A673 (cell line): Measurements from ENCODE around the gene RNF167. TPM values are rescaled to one million over a fixed set of nuclear protein-coding genes. Genes with fewer than 3 reads are reported as not detected.

Experiments used
- BruUV-seq: library from RNA; stranded (reverse); fragments of 400-500 nt; replicated peaks from 2 replicates; lab custom pipeline; 2021; lab: Mats Ljungman, UMichigan
- CTCF ChIA-PET: fragments of 300-600 bp; sonication (Branson Sonifier 250); formaldehyde crosslinking; loops from one replicate; lab custom pipeline; 2022; ENCODE audit warnings: antibody characterized with exemption; lab: Charles Lee
- POLR2A ChIA-PET: fragments of 300-600 bp; sonication (Branson Sonifier 250); formaldehyde crosslinking; loops from one replicate; lab custom pipeline; 2022; ENCODE audit warnings: antibody characterized with exemption; ENCODE audit not compliant: low non-redundant PET; lab: Charles Lee
- DNase-seq: peaks from one replicate; pipeline ENCODE4 v3.0.0-alpha.2; 2015; ENCODE audit warnings: low spot score
- H3K27ac ChIP-seq: fragments of 200-600 bp; sonication (generic); 2 replicates; pipeline ENCODE4 v1.5.1; 2016; ENCODE audit warnings: mixed run types, low read depth, mild to moderate bottlenecking, mixed read lengths, antibody characterized with exemption, low read length; ENCODE audit not compliant: poor library complexity, severe bottlenecking
- H3K27me3 ChIP-seq: fragments of 200-600 bp; sonication (generic); replicated peaks from 2 replicates; pipeline ENCODE4 v1.6.1; 2017; ENCODE audit warnings: mixed run types, low read depth, mild to moderate bottlenecking, mixed read lengths, antibody characterized with exemption, low read length; ENCODE audit not compliant: insufficient read depth, poor library complexity
- H3K36me3 ChIP-seq: fragments of 200-600 bp; sonication (generic); 2 replicates; pipeline ENCODE4 v1.6.1; 2016; ENCODE audit warnings: mixed run types, mild to moderate bottlenecking, mixed read lengths, antibody characterized with exemption, low read length; ENCODE audit not compliant: insufficient read depth, poor library complexity, severe bottlenecking
- H3K4me1 ChIP-seq: fragments of 200-600 bp; sonication (generic); 2 replicates; pipeline ENCODE4 v1.6.1; 2017; ENCODE audit warnings: mixed run types, mild to moderate bottlenecking, mixed read lengths, antibody characterized with exemption, low read length; ENCODE audit not compliant: insufficient read depth, poor library complexity, severe bottlenecking
- H3K4me3 ChIP-seq: fragments of 200-600 bp; sonication (generic); 2 replicates; pipeline ENCODE4 v1.5.1; 2016; ENCODE audit warnings: low read depth, mixed run types, mild to moderate bottlenecking, mixed read lengths, low read length; ENCODE audit not compliant: poor library complexity, severe bottlenecking
- H3K9me3 ChIP-seq: fragments of 200-600 bp; sonication (generic); 2 replicates; pipeline ENCODE4 v1.6.1; 2016; ENCODE audit warnings: mixed run types, low read depth, mild to moderate bottlenecking, mixed read lengths, antibody characterized with exemption, low read length; ENCODE audit not compliant: poor library complexity, severe bottlenecking
- EZH2 ChIP-seq: fragments of 200-600 bp; sonication (generic); IDR thresholded peaks from 2 replicates; pipeline ENCODE4 v1.6.1; 2017; ENCODE audit warnings: borderline replicate concordance, low read depth, mild to moderate bottlenecking, mixed read lengths, antibody characterized with exemption, low read length; ENCODE audit not compliant: poor library complexity, severe bottlenecking
- intact Hi-C: fragments of 100-400 bp; cut with micrococcal nuclease; formaldehyde crosslinking; loops from one replicate; pipeline ENCODE4 v1.10.0; 2022; ENCODE audit not compliant: unreplicated experiment
- total RNA-seq: library from RNA; stranded (reverse); gene quantifications from 2 replicates; pipeline ENCODE4 v1.2.3, GENCODE V29; 2021
- TF ChIP-seq, protein P1 (sequence below): fragments of 300-800, 200-600 bp; sonication (generic); conservative IDR thresholded peaks from 2 replicates; pipeline ENCODE4 v1.5.1; 2017; ENCODE audit warnings: low read depth, mild to moderate bottlenecking, antibody characterized with exemption, low read length, moderate library complexity, mixed read lengths

The RNF167 gene
- total RNA-seq, 1 experiment from 2014 or later: 77.3 TPM

DNA sequence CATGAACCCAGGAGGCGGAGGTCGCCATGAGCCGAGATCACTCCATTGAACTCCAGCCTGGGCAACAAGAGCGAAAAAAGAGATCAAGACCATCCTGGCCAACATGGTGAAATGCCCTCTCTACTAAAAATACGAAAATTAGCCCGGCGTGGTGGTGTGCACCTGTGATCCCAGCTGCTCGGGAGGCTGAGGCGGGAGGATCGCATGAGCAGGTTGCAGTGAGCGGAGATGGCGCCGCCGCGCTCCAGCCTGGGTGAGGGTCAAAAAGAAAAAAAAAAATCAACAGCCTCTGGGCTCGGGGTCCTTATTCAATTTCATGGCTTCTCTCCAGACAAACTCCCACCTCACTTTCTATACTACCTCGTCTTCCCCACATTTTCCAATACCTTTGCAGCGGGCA, 11.2 kb upstream of the RNF167 start:
- CTCF ChIA-PET: no interaction called here

GRCh38 chr17:4931963-4932362, 8.1 kb upstream of the RNF167 start, which contains the start of gene GP1BA:
Gene GP1BA (plus strand): TSS chr17:4932277. CDS start chr17:4932605, 328 bp downstream.
- Histone ChIP-seq H3K4me1 (no peaks in the 10 kb centered on the region), H3K9me3 (no peaks in the 10 kb centered on the region), H3K27ac (no peak within 1 kb of the TSS), H3K27me3 (no peaks in the 10 kb centered on the region), H3K36me3 (peaks cover 2% of the 10 kb centered on the region), H3K4me3 (no peak within 1 kb of the TSS)
- no peak for DNase-seq
- POLR2A ChIA-PET: no interaction called here
- TF ChIP-seq EZH2: no peak
- TF ChIP-seq, protein P1, sequence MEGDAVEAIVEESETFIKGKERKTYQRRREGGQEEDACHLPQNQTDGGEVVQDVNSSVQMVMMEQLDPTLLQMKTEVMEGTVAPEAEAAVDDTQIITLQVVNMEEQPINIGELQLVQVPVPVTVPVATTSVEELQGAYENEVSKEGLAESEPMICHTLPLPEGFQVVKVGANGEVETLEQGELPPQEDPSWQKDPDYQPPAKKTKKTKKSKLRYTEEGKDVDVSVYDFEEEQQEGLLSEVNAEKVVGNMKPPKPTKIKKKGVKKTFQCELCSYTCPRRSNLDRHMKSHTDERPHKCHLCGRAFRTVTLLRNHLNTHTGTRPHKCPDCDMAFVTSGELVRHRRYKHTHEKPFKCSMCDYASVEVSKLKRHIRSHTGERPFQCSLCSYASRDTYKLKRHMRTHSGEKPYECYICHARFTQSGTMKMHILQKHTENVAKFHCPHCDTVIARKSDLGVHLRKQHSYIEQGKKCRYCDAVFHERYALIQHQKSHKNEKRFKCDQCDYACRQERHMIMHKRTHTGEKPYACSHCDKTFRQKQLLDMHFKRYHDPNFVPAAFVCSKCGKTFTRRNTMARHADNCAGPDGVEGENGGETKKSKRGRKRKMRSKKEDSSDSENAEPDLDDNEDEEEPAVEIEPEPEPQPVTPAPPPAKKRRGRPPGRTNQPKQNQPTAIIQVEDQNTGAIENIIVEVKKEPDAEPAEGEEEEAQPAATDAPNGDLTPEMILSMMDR: no peak
- intact Hi-C loops: no loop called here
- CTCF ChIA-PET: no interaction called here
- BruUV-seq: no TSS peak

More for the DNA sequence above, 11.2 kb upstream of the RNF167 start:
- intact Hi-C loops: no loop called here
- no peaks in the 10 kb centered on the region for H3K27me3 ChIP-seq
- H3K27ac ChIP-seq: no peak overlapping the region
- H3K36me3 ChIP-seq: no peaks in the 10 kb centered on the region
- TF ChIP-seq EZH2: no peak
- TF ChIP-seq, protein P1: no peak
- no peak overlapping the region for H3K4me3 ChIP-seq
- no peaks in the 10 kb centered on the region for H3K9me3 ChIP-seq
- DNase-seq: no peak
- POLR2A ChIA-PET: interaction anchor here (0.6 kb wide), 1 partner anchor 11 kb away, joined by 3 read pairs; the partner anchor contains the start of gene SLC25A11
- BruUV-seq: no TSS peak
- no peaks in the 10 kb centered on the region for H3K4me1 ChIP-seq

DNA sequence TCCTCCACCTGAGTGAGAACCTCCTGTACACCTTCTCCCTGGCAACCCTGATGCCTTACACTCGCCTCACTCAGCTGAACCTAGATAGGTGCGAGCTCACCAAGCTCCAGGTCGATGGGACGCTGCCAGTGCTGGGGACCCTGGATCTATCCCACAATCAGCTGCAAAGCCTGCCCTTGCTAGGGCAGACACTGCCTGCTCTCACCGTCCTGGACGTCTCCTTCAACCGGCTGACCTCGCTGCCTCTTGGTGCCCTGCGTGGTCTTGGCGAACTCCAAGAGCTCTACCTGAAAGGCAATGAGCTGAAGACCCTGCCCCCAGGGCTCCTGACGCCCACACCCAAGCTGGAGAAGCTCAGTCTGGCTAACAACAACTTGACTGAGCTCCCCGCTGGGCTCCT, 7.3 kb upstream of the RNF167 start:
- ChIA-PET POLR2A (no interaction called here), CTCF (no interaction called here)
- no TSS peak for BruUV-seq
- DNase-seq: no peak
- no peaks in the 10 kb centered on the region for H3K9me3 ChIP-seq
- H3K4me1 ChIP-seq: no peaks in the 10 kb centered on the region
- no peak overlapping the region for H3K27ac ChIP-seq
- intact Hi-C loops: no loop called here
- H3K27me3 ChIP-seq: no peaks in the 10 kb centered on the region
- no peak for TF ChIP-seq EZH2
- TF ChIP-seq, protein P1: no peak
- H3K4me3 ChIP-seq: no peak overlapping the region
- peaks cover 10% of the 10 kb centered on the region for H3K36me3 ChIP-seq
